Vagina (tissue), 2 donors: ENCODE data around the gene ZC2HC1C.

Experiments used
- CTCF ChIP-seq, 3 experiments: fragments of 450-650 bp in 2 of 3; fragments of 200-600 bp in 1 of 3; sonication (generic) in 1 of 3; IDR thresholded peaks; one replicate each; pipeline ENCODE4 v1.5.1; 2017 to 2019; ENCODE audit warnings: antibody characterized with exemption in 3 of 3, mild to moderate bottlenecking in 2 of 3, moderate library complexity in 2 of 3
- POLR2A ChIP-seq, 2 donors: fragments of 450-650 bp; IDR thresholded peaks; one replicate each; pipeline ENCODE4 v1.6.1; 2017; ENCODE audit warnings: antibody characterized with exemption in 2 of 2, mild to moderate bottlenecking in 2 of 2, moderate library complexity in 2 of 2
- POLR2AphosphoS5 ChIP-seq, 2 donors: sonication (generic); formaldehyde crosslinking; IDR thresholded peaks; one replicate each; pipeline ENCODE4 v1.9.0; 2017; ENCODE audit warnings: antibody characterized with exemption in 2 of 2, mild to moderate bottlenecking in 2 of 2, low read depth in 1 of 2; ENCODE audit not compliant: insufficient read depth in 1 of 2

GRCh38 chr14:75070383-75070782 is 942 bp downstream of the ZC2HC1C start:
- no peak for TF ChIP-seq POLR2AphosphoS5 (IDR thresholded peaks at IDR 0.05; ENCODE audit: insufficient read depth in 1 of 2, low read depth in 1 of 2)
- TF ChIP-seq CTCF (IDR thresholded peaks at IDR 0.05), result no peak
- TF ChIP-seq POLR2A (IDR thresholded peaks at IDR 0.05), result no peak
